ENCODE measurements around the gene CD74. TPM values are rescaled to one million over a fixed set of nuclear protein-coding genes. Genes with fewer than 3 reads are reported as not detected.

Gene CD74
- polyA plus RNA-seq, 1 donor from 2014 or later, result not detected

DNA sequence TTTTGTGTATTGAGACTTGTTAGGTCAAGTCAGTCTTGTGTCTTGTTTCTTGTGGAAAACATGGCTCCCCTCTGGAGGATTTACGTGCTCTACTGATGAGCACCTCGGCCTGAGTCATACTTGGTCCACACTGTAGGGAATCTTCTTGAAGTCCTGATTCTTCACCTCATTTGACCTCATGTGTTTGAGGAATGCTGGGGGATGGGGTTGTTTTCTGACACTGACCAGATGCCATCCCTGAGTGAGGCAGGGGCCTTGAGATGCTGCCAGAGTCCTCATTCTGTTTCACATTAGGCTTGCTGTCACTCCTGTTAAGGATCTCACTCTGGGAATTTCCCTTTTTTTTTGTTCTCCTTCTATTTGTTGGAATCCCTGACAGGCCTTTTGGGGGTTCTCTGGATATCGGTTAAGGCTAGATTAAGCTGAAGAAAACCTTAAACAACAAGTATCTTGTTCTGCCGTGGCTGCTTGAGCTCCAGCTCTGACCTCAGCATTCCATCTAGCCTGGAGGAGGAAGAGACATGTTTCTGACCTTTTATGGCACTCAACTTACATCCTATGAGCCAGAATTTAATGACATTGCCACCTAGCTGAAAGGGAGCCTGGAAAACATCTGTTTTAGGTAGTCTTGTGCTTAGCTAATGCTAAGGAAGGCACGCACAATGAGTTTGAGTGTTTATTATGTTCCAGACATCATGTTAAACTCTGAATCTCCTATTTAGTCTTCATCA lies 34.6 kb downstream of the CD74 start:
- Histone ChIP-seq H3K36me3 (ENCODE audit: insufficient read depth, low read length) (no peaks in the 10 kb centered on the region), H2AFZ (ENCODE audit: low read depth, low read length) (no peak overlapping the region), H3K4me2 (ENCODE audit: low read length) (no peak overlapping the region), H3K27me3 (ENCODE audit: insufficient read depth, low read depth, low read length) (no peaks in the 10 kb centered on the region), H3F3A (ENCODE audit: insufficient read depth, low read length, poor library complexity, severe bottlenecking) (no peaks in the 10 kb centered on the region), H3K79me2 (replicated peaks; ENCODE audit: insufficient read depth, low read length) (no peaks in the 10 kb centered on the region), H3K27ac (ENCODE audit: low read length) (no peak overlapping the region), H3K9me3 (ENCODE audit: low read length) (no peaks in the 10 kb centered on the region), H3K9ac (ENCODE audit: low read length) (no peak overlapping the region), H3K9me2 (ENCODE audit: insufficient read depth, low read length) (no peaks in the 10 kb centered on the region), H3K4me3 (ENCODE audit: low read length) (no peak overlapping the region), H4K20me1 (ENCODE audit: insufficient read depth) (no peaks in the 10 kb centered on the region)
- no peak for TF ChIP-seq SMC3 (conservative IDR thresholded peaks at IDR 0.05; ENCODE audit: poor library complexity)
- TF ChIP-seq, protein P1, sequence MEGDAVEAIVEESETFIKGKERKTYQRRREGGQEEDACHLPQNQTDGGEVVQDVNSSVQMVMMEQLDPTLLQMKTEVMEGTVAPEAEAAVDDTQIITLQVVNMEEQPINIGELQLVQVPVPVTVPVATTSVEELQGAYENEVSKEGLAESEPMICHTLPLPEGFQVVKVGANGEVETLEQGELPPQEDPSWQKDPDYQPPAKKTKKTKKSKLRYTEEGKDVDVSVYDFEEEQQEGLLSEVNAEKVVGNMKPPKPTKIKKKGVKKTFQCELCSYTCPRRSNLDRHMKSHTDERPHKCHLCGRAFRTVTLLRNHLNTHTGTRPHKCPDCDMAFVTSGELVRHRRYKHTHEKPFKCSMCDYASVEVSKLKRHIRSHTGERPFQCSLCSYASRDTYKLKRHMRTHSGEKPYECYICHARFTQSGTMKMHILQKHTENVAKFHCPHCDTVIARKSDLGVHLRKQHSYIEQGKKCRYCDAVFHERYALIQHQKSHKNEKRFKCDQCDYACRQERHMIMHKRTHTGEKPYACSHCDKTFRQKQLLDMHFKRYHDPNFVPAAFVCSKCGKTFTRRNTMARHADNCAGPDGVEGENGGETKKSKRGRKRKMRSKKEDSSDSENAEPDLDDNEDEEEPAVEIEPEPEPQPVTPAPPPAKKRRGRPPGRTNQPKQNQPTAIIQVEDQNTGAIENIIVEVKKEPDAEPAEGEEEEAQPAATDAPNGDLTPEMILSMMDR (IDR thresholded peaks at IDR 0.05; ENCODE audit: poor library complexity, severe bottlenecking), result no peak
- TF ChIP-seq EP300 (conservative IDR thresholded peaks at IDR 0.05; ENCODE audit: poor library complexity, severe bottlenecking), result no peak
- no peak for TF ChIP-seq POLR2AphosphoS5 (IDR thresholded peaks at IDR 0.05)
- no peak for TF ChIP-seq EZH2 (IDR thresholded peaks at IDR 0.05; ENCODE audit: borderline replicate concordance, insufficient read depth, low read length, poor library complexity, severe bottlenecking)
- TF ChIP-seq, protein P2, sequence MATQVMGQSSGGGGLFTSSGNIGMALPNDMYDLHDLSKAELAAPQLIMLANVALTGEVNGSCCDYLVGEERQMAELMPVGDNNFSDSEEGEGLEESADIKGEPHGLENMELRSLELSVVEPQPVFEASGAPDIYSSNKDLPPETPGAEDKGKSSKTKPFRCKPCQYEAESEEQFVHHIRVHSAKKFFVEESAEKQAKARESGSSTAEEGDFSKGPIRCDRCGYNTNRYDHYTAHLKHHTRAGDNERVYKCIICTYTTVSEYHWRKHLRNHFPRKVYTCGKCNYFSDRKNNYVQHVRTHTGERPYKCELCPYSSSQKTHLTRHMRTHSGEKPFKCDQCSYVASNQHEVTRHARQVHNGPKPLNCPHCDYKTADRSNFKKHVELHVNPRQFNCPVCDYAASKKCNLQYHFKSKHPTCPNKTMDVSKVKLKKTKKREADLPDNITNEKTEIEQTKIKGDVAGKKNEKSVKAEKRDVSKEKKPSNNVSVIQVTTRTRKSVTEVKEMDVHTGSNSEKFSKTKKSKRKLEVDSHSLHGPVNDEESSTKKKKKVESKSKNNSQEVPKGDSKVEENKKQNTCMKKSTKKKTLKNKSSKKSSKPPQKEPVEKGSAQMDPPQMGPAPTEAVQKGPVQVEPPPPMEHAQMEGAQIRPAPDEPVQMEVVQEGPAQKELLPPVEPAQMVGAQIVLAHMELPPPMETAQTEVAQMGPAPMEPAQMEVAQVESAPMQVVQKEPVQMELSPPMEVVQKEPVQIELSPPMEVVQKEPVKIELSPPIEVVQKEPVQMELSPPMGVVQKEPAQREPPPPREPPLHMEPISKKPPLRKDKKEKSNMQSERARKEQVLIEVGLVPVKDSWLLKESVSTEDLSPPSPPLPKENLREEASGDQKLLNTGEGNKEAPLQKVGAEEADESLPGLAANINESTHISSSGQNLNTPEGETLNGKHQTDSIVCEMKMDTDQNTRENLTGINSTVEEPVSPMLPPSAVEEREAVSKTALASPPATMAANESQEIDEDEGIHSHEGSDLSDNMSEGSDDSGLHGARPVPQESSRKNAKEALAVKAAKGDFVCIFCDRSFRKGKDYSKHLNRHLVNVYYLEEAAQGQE (IDR thresholded peaks at IDR 0.05; ENCODE audit: borderline replicate concordance), result no peak
- no peak for TF ChIP-seq TAF1 (IDR thresholded peaks at IDR 0.05; ENCODE audit: low read depth)
- TF ChIP-seq RAD21 (conservative IDR thresholded peaks at IDR 0.05), result no peak

DNA sequence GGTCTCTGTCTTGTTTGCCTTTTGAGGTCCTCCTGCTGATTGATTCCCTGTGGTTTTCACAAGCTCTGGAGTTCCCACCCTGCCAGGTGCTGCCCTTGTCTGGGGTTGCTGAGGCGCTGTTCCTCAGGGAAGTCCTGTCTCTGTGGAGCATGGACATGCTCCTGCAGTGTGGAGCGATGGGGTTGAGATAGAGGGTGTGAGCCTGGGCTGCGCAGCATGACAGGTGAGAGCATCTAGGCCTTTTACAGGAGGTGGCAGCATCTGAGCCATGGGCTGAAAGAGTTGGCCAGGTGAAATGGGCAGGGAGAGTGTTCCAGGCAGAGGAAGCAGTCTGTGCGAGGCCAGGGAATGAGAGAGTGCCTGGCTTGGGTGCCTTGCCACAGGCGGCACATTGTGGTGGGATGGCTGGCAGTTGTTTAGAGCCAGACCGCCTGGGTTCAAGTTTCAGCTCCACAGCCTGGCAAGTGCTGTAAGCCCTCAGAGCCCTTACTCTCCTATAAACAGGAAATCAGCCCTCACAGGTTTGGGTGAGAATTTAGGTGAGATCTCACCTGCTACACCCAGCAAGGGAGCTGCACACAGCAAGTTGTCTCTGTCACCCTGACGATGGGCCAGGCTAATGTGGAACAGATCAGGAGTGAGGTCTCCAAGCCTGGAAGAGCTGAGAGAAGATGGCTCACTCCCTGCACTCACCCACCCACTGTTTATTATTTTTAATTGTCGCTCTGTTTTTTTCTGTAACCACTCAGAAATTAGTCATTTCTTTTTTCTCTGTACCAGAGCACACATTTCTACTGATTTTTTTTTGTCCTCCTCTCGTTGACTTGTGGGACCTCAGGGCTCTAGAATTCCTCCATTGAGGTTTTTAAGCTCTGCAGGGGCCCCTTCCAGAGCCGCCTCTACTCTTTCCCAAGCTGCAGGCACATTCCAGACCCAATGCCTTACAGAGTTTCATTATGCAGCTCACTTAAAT lies 35.6 kb downstream of the CD74 start:
- H3K4me3 ChIP-seq (ENCODE audit: low read length), result no peak overlapping the region
- no peak overlapping the region for H3K27ac ChIP-seq (ENCODE audit: low read length)
- H3K9ac ChIP-seq (ENCODE audit: low read length), result no peak overlapping the region

More for the DNA sequence above, 35.6 kb downstream of the CD74 start:
- Histone ChIP-seq H4K20me1 (ENCODE audit: insufficient read depth) (no peaks in the 10 kb centered on the region), H3F3A (ENCODE audit: insufficient read depth, low read length, poor library complexity, severe bottlenecking) (no peaks in the 10 kb centered on the region), H3K9me2 (ENCODE audit: insufficient read depth, low read length) (no peaks in the 10 kb centered on the region), H3K36me3 (ENCODE audit: insufficient read depth, low read length) (no peaks in the 10 kb centered on the region), H3K79me2 (replicated peaks; ENCODE audit: insufficient read depth, low read length) (no peaks in the 10 kb centered on the region), H3K27me3 (ENCODE audit: insufficient read depth, low read depth, low read length) (no peaks in the 10 kb centered on the region), H3K9me3 (ENCODE audit: low read length) (no peaks in the 10 kb centered on the region), H2AFZ (ENCODE audit: low read depth, low read length) (no peak overlapping the region), H3K4me2 (ENCODE audit: low read length) (no peak overlapping the region)
- TF ChIP-seq, protein P2 (IDR thresholded peaks at IDR 0.05; ENCODE audit: borderline replicate concordance), result no peak
- no peak for TF ChIP-seq SMC3 (conservative IDR thresholded peaks at IDR 0.05; ENCODE audit: poor library complexity)
- TF ChIP-seq, protein P1 (IDR thresholded peaks at IDR 0.05; ENCODE audit: poor library complexity, severe bottlenecking), result no peak
- no peak for TF ChIP-seq POLR2AphosphoS5 (IDR thresholded peaks at IDR 0.05)
- no peak for TF ChIP-seq EP300 (conservative IDR thresholded peaks at IDR 0.05; ENCODE audit: poor library complexity, severe bottlenecking)
- TF ChIP-seq MXI1 (conservative IDR thresholded peaks at IDR 0.05; ENCODE audit: poor library complexity, severe bottlenecking), result no peak
- TF ChIP-seq EZH2 (IDR thresholded peaks at IDR 0.05; ENCODE audit: borderline replicate concordance, insufficient read depth, low read length, poor library complexity, severe bottlenecking), result no peak
- TF ChIP-seq RAD21 (conservative IDR thresholded peaks at IDR 0.05), result no peak

All from neural cell (in vitro differentiated cells).